Omental fat pad (tissue), 4 donors: Measurements from ENCODE around the gene FBL. TPM values are rescaled to one million over a fixed set of nuclear protein-coding genes. Genes with fewer than 3 reads are reported as not detected.
"Not testable (repeated sequence)": the region's sequence is repeated elsewhere in the genome, so short reads cannot be mapped to it uniquely, and the experiment has no call there.

ENCODE experiments used
- ATAC-seq: fragments of 150-250 bp; one replicate; pipeline ENCODE4 v1.9.1; 2016; ENCODE audit warnings: mild to moderate bottlenecking, moderate library complexity; ENCODE audit not compliant: low FRiP score
- DNase-seq: peaks from one replicate; pipeline ENCODE4 v3.0.0-alpha.2; 2019; ENCODE audit warnings: low spot score
- total RNA-seq, 4 donors: library from RNA; depleted of rRNA; stranded (reverse); fragments of >200 nt; gene quantifications; one replicate each; pipeline ENCODE4 v1.1.0, GENCODE V29; 2016
- TF ChIP-seq, protein P1 (sequence below), 3 donors: fragments of 450-650 bp; IDR thresholded peaks; one replicate each; pipeline ENCODE4 v1.5.1; 2016 to 2017; ENCODE audit warnings: antibody characterized with exemption in 3 of 3, mild to moderate bottlenecking in 3 of 3, moderate library complexity in 2 of 3

FBL gene
- total RNA-seq, 4 donors from 2014 or later: 103 to 194 (median 125) TPM

DNA sequence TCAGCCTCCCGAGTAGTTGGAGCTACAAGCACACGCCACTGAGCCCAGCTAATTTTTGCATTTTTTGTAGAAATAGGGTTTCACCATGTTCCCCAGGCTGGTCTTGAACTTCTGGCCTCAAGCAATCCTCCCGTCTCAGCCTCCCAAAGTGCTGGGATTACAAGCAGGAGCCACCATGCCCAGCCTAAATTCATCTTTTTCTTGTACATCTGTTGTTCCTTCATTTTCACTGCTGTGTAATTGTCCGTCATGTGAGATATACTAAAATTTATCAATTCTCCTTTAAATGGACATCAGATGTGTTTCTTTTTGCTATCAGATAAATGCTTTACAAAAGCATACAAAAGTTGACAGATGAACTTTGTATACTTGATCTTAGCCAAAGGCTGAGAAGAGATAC lies 35.1 kb downstream of the FBL start:
- ATAC-seq (no peak), DNase-seq (no peak)
- TF ChIP-seq, protein P1, sequence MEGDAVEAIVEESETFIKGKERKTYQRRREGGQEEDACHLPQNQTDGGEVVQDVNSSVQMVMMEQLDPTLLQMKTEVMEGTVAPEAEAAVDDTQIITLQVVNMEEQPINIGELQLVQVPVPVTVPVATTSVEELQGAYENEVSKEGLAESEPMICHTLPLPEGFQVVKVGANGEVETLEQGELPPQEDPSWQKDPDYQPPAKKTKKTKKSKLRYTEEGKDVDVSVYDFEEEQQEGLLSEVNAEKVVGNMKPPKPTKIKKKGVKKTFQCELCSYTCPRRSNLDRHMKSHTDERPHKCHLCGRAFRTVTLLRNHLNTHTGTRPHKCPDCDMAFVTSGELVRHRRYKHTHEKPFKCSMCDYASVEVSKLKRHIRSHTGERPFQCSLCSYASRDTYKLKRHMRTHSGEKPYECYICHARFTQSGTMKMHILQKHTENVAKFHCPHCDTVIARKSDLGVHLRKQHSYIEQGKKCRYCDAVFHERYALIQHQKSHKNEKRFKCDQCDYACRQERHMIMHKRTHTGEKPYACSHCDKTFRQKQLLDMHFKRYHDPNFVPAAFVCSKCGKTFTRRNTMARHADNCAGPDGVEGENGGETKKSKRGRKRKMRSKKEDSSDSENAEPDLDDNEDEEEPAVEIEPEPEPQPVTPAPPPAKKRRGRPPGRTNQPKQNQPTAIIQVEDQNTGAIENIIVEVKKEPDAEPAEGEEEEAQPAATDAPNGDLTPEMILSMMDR (IDR thresholded peaks at IDR 0.05): no peak

GRCh38 chr19:39810424-39810823 lies 35.8 kb downstream of the FBL start:
- TF ChIP-seq, protein P1 (IDR thresholded peaks at IDR 0.05): no peak
- DNase-seq: no peak
- no peak for ATAC-seq

- ATAC-seq (no peak), DNase-seq (no peak)
Measured at GRCh38 chr19:39809368-39809767, 36.8 kb downstream of the FBL start.

GRCh38 chr19:39808688-39809087 lies 37.5 kb downstream of the FBL start:
- not testable (repeated sequence) for DNase-seq, ATAC-seq

More at GRCh38 chr19:39809368-39809767, 36.8 kb downstream of the FBL start:
- TF ChIP-seq, protein P1 (IDR thresholded peaks at IDR 0.05): no peak

GRCh38 chr19:39807846-39808364 lies 38.3 kb downstream of the FBL start:
- DNase-seq: no peak
- no peak for ATAC-seq
- TF ChIP-seq, protein P1 (IDR thresholded peaks at IDR 0.05): no peak

- TF ChIP-seq, protein P1 (IDR thresholded peaks at IDR 0.05): no peak
- DNase-seq: no peak
- no peak for ATAC-seq
Measured at GRCh38 chr19:39805104-39805503, 41.1 kb downstream of the FBL start.

DNA sequence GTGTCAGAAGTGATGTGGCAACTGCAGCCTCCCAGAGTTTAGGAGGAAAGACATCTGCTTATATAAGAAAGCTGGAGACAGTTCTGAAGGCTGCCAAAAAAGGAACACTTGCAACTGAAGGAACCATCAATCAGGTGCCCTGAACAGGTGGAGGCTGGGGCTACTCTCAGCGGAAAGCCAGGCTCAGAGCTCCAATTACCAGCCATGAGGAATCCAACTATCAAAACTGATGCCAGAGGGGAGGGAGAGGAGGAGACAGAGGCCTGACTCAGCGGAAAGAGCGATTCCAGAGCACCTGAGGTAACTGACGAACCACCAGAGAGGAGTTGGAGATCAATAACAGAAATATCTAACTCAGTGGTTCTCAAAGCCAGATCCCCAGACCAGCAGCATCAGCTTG lies 43.2 kb downstream of the FBL start:
- TF ChIP-seq, protein P1 (IDR thresholded peaks at IDR 0.05): no peak
- ATAC-seq (no peak), DNase-seq (no peak)

GRCh38 chr19:39797083-39797482 lies 49.1 kb downstream of the FBL start:
- TF ChIP-seq, protein P1 (IDR thresholded peaks at IDR 0.05): no peak
- ATAC-seq: no peak
- DNase-seq: no peak
